ENCODE measurements around the gene ZNF282. TPM values are rescaled to one million over a fixed set of nuclear protein-coding genes. Genes with fewer than 3 reads are reported as not detected.
A peak's percentile ranks its signal among the peaks of the same experiment; 100 is the strongest.

The ZNF282 gene
- total RNA-seq, 2 donors from 2014 or later: 11.5 to 13.3 TPM

- no peak for DNase-seq
- peak in 1 of 2 donors; percentile 39 for ATAC-seq
These were observed 7.1 kb upstream of the ZNF282 start for GRCh38 chr7:149188213-149188612.

DNA sequence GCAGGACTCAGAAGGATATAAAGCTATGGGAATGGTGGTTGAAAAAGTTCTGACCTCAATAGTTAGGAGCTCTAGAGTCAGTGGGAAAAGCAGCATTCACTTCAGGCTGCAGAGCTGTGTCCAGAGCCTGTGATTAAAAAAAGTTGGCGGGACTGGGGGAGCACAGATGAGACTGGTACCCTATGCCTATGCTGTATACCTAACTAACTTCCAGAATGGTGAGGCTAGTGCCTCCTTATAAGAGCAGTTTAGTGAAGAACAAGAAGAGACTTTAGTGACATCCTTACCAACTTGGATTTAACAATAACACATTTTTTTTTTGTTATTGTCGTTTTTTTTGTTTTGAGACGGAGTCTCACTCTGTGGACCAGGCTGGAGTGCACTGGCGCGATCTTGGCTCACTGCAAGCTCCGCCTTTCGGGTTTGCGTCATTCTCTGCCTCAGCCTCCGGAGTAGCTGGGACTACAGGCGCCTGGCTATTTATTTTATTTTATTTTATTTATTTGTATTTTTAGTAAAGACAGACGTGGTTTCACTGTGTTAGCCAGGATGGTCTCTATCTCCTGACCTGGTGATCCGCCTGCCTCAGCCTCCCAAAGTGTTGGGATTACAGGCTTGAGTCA lies 6.6 kb upstream of the ZNF282 start:
- intact Hi-C loops (cut with DNase I): no loop called here
- DNase-seq (peak; percentile 35), ATAC-seq (peak in 1 of 2 donors; percentile 27)

More at GRCh38 chr7:149188213-149188612, 7.1 kb upstream of the ZNF282 start:
- intact Hi-C loops (cut with DNase I): no loop called here

- DNase-seq (no peak), ATAC-seq (no peak)
- intact Hi-C loops (cut with DNase I): no loop called here
These were observed 3.5 kb upstream of the ZNF282 start for GRCh38 chr7:149191851-149192250.

GRCh38 chr7:149194799-149195179 lies 557 bp upstream of the ZNF282 start:
- intact Hi-C loops (cut with DNase I): no loop called here
- DNase-seq (no peak), ATAC-seq (no peak)

- intact Hi-C loops (cut with DNase I): no loop called here
- ATAC-seq (peak in 1 of 2 donors; percentile 1), DNase-seq (no peak)
These were observed 882 bp downstream of the ZNF282 start for GRCh38 chr7:149196151-149196704.

GRCh38 chr7:149196705-149197171 lies 1.4 kb downstream of the ZNF282 start:
- DNase-seq (no peak), ATAC-seq (no peak)
- intact Hi-C loops (cut with DNase I): no loop called here

- intact Hi-C loops (cut with DNase I): no loop called here
- DNase-seq: no peak
- ATAC-seq: no peak
These were observed 2.3 kb downstream of the ZNF282 start for GRCh38 chr7:149197675-149198074.

DNA sequence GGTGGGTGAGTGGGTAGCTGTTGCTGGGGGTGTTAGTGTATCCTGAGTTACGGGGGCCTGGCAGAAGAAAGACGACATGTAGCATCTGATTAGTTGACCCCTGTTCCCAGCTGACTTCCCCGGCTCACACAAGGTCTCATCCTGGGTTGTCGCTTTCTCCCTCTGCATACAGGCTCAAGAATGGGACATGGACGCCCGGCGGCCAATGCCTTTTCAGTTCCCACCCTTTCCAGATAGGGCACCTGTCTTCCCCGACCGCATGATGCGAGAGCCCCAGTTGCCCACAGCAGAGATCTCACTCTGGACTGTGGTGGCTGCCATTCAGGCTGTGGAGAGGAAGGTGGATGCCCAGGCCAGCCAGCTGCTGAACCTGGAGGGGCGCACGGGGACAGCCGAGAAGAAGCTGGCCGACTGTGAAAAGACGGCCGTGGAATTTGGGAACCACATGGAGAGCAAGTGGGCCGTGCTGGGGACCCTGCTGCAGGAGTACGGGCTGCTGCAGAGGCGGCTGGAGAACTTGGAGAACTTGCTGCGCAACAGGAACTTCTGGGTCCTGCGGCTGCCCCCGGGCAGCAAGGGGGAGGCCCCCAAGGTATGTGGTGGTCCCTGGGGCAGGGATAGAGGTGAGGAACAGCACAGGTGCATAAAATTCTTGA lies 2.9 kb downstream of the ZNF282 start:
- intact Hi-C loops (cut with DNase I): no loop called here
- DNase-seq: no peak
- ATAC-seq: no peak

GRCh38 chr7:149199234-149199995 lies 4.1 kb downstream of the ZNF282 start:
- intact Hi-C loops (cut with DNase I): no loop called here
- DNase-seq: no peak
- no peak for ATAC-seq

DNA sequence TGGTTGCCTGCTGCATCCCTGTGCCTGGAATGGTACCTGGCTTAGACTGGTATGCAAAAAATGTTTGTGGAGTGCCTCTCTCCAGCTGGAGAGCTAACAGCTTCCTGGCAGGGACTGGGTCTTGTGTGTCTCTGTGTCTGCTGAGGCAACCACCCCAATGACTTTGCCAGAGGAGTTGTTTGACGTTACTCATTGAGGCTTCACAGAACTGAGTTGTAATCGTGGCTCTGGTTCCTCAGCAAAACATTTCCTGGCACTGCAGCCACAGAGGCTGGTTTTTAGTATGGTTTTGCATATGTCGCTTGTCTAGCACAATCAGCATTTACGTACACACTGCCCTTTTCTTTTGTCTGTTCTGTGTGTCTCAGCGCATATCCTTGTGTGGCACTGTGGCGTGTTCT lies 7.5 kb downstream of the ZNF282 start:
- DNase-seq (no peak), ATAC-seq (no peak)
- intact Hi-C loops (cut with DNase I): no loop called here

GRCh38 chr7:149205690-149206381 lies 10.5 kb downstream of the ZNF282 start:
- intact Hi-C loops (cut with DNase I): no loop called here
- no peak for ATAC-seq
- DNase-seq: no peak

GRCh38 chr7:149207324-149208035 lies 12.1 kb downstream of the ZNF282 start:
- intact Hi-C loops (cut with DNase I): no loop called here
- DNase-seq (no peak), ATAC-seq (no peak)

- no peak for ATAC-seq
- no peak for DNase-seq
- intact Hi-C loops (cut with DNase I): no loop called here
These were observed 14.3 kb downstream of the ZNF282 start for GRCh38 chr7:149209518-149210269.

- intact Hi-C loops (cut with DNase I): no loop called here
These were observed 15.2 kb downstream of the ZNF282 start for GRCh38 chr7:149210551-149210950.

DNA sequence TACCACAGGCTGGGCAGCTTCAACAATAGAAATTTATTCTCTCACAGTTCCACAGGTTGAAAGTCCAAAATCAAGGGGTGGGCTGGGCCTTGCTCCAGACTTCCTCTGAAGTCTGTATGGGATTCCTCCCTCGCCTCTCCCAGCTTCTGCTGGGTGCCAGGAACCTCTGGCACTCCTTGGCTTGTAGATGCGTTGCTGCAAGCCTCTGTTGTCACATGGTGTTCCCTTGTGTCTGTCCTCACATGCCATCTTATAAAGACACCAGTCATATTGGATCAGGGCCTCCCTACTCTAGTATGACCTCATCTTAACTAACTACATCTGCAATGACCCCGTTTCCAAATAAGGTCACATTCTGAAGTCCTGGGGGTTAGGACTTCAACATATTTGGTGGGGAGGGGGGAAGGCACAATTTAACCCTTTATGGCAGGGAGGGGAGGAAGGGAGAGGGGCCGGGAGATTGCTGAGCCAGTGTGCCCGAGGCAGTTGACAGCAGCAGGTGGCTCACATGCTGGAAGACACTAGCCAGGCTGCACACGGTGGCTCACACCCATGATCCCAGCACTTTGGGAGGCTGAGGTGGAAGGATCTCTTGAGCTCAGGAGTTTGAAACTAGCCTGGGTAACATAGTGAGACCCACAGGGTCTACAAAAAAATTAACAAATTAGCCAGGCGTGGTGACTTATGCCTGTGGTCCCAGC lies 18.8 kb downstream of the ZNF282 start:
- ATAC-seq (peak; percentile 58 to 85), DNase-seq (no peak)
- intact Hi-C loops (cut with DNase I): no loop called here

More at GRCh38 chr7:149210551-149210950, 15.2 kb downstream of the ZNF282 start:
- DNase-seq: no peak
- ATAC-seq: no peak

- ATAC-seq (no peak), DNase-seq (no peak)
- intact Hi-C loops (cut with DNase I): no loop called here
These were observed 21.1 kb downstream of the ZNF282 start for GRCh38 chr7:149216402-149216801.

GRCh38 chr7:149217570-149217969 lies 22.2 kb downstream of the ZNF282 start:
- ATAC-seq: no peak
- no peak for DNase-seq
- intact Hi-C loops (cut with DNase I): no loop called here
